H1 (cell line): ENCODE data around the gene TEX44. TPM values are rescaled to one million over a fixed set of nuclear protein-coding genes. Genes with fewer than 3 reads are reported as not detected.

Source experiments
- CEBPB ChIP-seq: IDR thresholded peaks from 2 replicates; pipeline ENCODE4 v1.6.1; 2012; ENCODE audit warnings: low read depth, low read length
- CTBP2 ChIP-seq: IDR thresholded peaks from 2 replicates; pipeline ENCODE4 v1.7.0; 2011; ENCODE audit warnings: borderline replicate concordance, mild to moderate bottlenecking, moderate library complexity, mixed read lengths, low read length; ENCODE audit not compliant: insufficient read depth, insufficient read length
- CTCF ChIP-seq, 3 experiments: IDR thresholded peaks; 1 replicate in 2 of 3; 2 replicates in 1 of 3; pipeline versions ENCODE4 v1.5.1 to v1.6.1; 2011; ENCODE audit warnings: low read length in 3 of 3, mild to moderate bottlenecking in 3 of 3, inconsistent platforms in 2 of 3, low read depth in 1 of 3, moderate library complexity in 1 of 3; ENCODE audit not compliant: insufficient read depth in 1 of 3; ENCODE audit errors: control extremely low read depth in 1 of 3
- EGR1 ChIP-seq: IDR thresholded peaks from 2 replicates; pipeline ENCODE4 v1.6.1; 2011; ENCODE audit warnings: low read depth, low read length, borderline replicate concordance
- HDAC6 ChIP-seq: IDR thresholded peaks from one replicate; pipeline ENCODE4 v1.7.1; 2012; ENCODE audit warnings: low read depth, mild to moderate bottlenecking, inconsistent platforms, low read length, moderate library complexity
- KDM1A ChIP-seq: fragments of 200-600, 300-600 bp; sonication (generic); IDR thresholded peaks from 2 replicates; pipeline ENCODE4 v1.7.1; 2016; ENCODE audit warnings: mild to moderate bottlenecking, low read length, borderline replicate concordance
- KDM5A ChIP-seq: fragments of 200-600 bp; IDR thresholded peaks from 2 replicates; pipeline ENCODE4 v1.7.1; 2012; ENCODE audit warnings: mild to moderate bottlenecking, low read length, inconsistent platforms, mixed read lengths
- NANOG ChIP-seq: IDR thresholded peaks from 2 replicates; pipeline ENCODE4 v1.6.1; 2011; ENCODE audit warnings: low read length, low read depth, mild to moderate bottlenecking, inconsistent platforms; ENCODE audit not compliant: insufficient read depth, poor library complexity, severe bottlenecking
- POLR2A ChIP-seq, 2 experiments: IDR thresholded peaks; 1 replicate in 1 of 2; 2 replicates in 1 of 2; pipeline ENCODE4 v1.6.1; 2011; ENCODE audit warnings: low read depth in 2 of 2, low read length in 2 of 2, mild to moderate bottlenecking in 2 of 2; ENCODE audit errors: control extremely low read depth in 1 of 2
- RAD21 ChIP-seq, 2 experiments: IDR thresholded peaks in 1 of 2; conservative IDR thresholded peaks in 1 of 2; 2 replicates each; pipeline ENCODE4 v1.6.1; 2011; ENCODE audit warnings: low read depth in 2 of 2, low read length in 2 of 2, improper control_type of control experiment in 1 of 2, inconsistent platforms in 1 of 2, mild to moderate bottlenecking in 1 of 2, moderate library complexity in 1 of 2
- RBBP5 ChIP-seq: IDR thresholded peaks from 2 replicates; pipeline ENCODE4 v1.7.1; 2012; ENCODE audit warnings: low read depth, mild to moderate bottlenecking, inconsistent platforms, low read length, moderate library complexity, borderline replicate concordance
- RFX5 ChIP-seq: IDR thresholded peaks from 2 replicates; pipeline ENCODE4 v1.6.1; 2011; ENCODE audit warnings: low read depth, low read length, improper control_type of control experiment, borderline replicate concordance
- RXRA ChIP-seq: IDR thresholded peaks from 2 replicates; pipeline ENCODE4 v1.6.1; 2011; ENCODE audit warnings: low read depth, mild to moderate bottlenecking, low read length, moderate library complexity; ENCODE audit not compliant: insufficient read depth
- SAP30 ChIP-seq: fragments of 300-600 bp; sonication (generic); IDR thresholded peaks from 2 replicates; pipeline ENCODE4 v1.7.1; 2012; ENCODE audit warnings: low read length, moderate library complexity, mild to moderate bottlenecking, inconsistent platforms; ENCODE audit not compliant: insufficient read depth, insufficient replicate concordance
- SIRT6 ChIP-seq: IDR thresholded peaks from one replicate; pipeline ENCODE4 v1.7.1; 2012; ENCODE audit warnings: low read length, inconsistent platforms
- SP1 ChIP-seq: IDR thresholded peaks from 2 replicates; pipeline ENCODE4 v1.6.1; 2011; ENCODE audit warnings: low read depth, low read length
- SUZ12 ChIP-seq: fragments of 200-600 bp; sonication (generic); IDR thresholded peaks from 2 replicates; pipeline ENCODE4 v1.6.1; 2012; ENCODE audit warnings: mild to moderate bottlenecking, inconsistent platforms, low read length, moderate library complexity, mixed read lengths
- TAF7 ChIP-seq: optimal IDR thresholded peaks from 2 replicates; pipeline ENCODE3; 2011; ENCODE audit warnings: low read depth, mild to moderate bottlenecking, inconsistent platforms, low read length, moderate library complexity, borderline replicate concordance
- polyA plus RNA-seq, 7 experiments: library from polyadenylated mRNA; depleted of rRNA in 3 of 7; stranded (reverse) in 5 of 7; unstranded in 2 of 7; fragments of >200 nt in 5 of 7; fragments of 200-250 nt in 2 of 7; gene quantifications; 1 replicate in 5 of 7; 2 replicates in 1 of 7; 4 replicates in 1 of 7; pipeline versions ENCODE4 v1.2.1 to v1.2.3, GENCODE V29; 2011 to 2013; ENCODE audit warnings: missing spikeins in 2 of 7, mixed read lengths in 2 of 7
- total RNA-seq: library from RNA; stranded (reverse); fragmentation: NEBNext Ultra II Directional; extraction: Animal tissue kit (Norgen Biotek cat#: 25700); gene quantifications from 2 replicates; pipeline ENCODE4 v1.2.1, GENCODE V29; 2021
- TF ChIP-seq, protein P1 (sequence below): IDR thresholded peaks from 2 replicates; pipeline ENCODE4 v1.6.1; 2012; ENCODE audit warnings: inconsistent platforms

The TEX44 gene
- total and polyA plus RNA-seq, 2 of the 8 experiments (the other 6 are each of a cell fraction or from before 2014, with no cell fraction given): not detected

- TF ChIP-seq HDAC6: no peak
- no peak for TF ChIP-seq RXRA
- TF ChIP-seq SUZ12: no peak
- TF ChIP-seq TAF7: no peak
- TF ChIP-seq KDM1A: no peak
- TF ChIP-seq CTCF (IDR thresholded peaks at IDR 0.05; ENCODE audit: control extremely low read depth in 1 of 3, insufficient read depth in 1 of 3, low read depth in 1 of 3, low read length in 3 of 3): peak; percentile 90 to 95 (median 93)
- peak; percentile 92 for TF ChIP-seq RAD21 (IDR thresholded peaks at IDR 0.05 in 1 of 2, conservative IDR thresholded peaks at IDR 0.05 in 1 of 2; ENCODE audit: low read depth in 2 of 2, low read length in 2 of 2)
- no peak for TF ChIP-seq CEBPB
- TF ChIP-seq SIRT6: no peak
- no peak for TF ChIP-seq RFX5
- TF ChIP-seq SAP30: no peak
- no peak for TF ChIP-seq RBBP5
- TF ChIP-seq, protein P1, sequence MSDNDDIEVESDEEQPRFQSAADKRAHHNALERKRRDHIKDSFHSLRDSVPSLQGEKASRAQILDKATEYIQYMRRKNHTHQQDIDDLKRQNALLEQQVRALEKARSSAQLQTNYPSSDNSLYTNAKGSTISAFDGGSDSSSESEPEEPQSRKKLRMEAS: 0 out of 2 replicates have a peak, but pooled peaks have one; percentile 9
- TF ChIP-seq NANOG: no peak
- TF ChIP-seq EGR1: no peak
- no peak for TF ChIP-seq CTBP2
- TF ChIP-seq POLR2A (IDR thresholded peaks at IDR 0.05; ENCODE audit: control extremely low read depth in 1 of 2, low read depth in 2 of 2, low read length in 2 of 2): no peak
- TF ChIP-seq SP1: 0 out of 2 replicates have a peak, but pooled peaks have one; percentile 17
- TF ChIP-seq KDM5A: no peak
These were observed 29.2 kb upstream of the TEX44 start (continued) for GRCh38 chr2:231563378-231563961.
